DMS79 treated with DMSO at 0.1 percent for 48 hours (cell line): ENCODE data around the gene MDM4.
A peak's percentile ranks its signal among the peaks of the same experiment; 100 is the strongest.

ENCODE experiments used
- DNase-seq: peaks from one replicate; lab custom pipeline; 2025; lab: John Stamatoyannopoulos, UW

Gene MDM4

GRCh38 chr1:204578867-204579664 lies 62.9 kb downstream of the MDM4 start:
- peak; percentile 28 for DNase-seq

- no peak for DNase-seq
These were observed 63.5 kb downstream of the MDM4 start for GRCh38 chr1:204579681-204580080.

DNA sequence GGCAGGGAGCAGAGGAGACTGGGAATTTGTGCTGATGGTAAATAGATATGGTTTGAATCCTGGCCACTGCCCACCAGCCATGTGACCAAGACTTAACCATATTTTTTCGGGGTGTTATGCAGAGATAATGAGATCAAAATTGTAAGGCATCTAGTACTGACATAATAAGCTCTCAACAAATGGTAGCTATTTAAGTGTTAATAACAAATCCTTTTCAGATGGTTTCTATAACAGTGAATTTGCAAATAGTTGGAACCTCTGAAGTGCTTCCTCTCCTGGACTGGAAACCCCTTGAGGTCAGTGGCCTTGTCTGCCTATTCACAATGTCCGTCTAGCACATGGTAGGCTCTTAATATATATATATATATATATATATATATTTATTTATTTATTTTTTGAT lies 64.7 kb downstream of the MDM4 start:
- no peak for DNase-seq

DNA sequence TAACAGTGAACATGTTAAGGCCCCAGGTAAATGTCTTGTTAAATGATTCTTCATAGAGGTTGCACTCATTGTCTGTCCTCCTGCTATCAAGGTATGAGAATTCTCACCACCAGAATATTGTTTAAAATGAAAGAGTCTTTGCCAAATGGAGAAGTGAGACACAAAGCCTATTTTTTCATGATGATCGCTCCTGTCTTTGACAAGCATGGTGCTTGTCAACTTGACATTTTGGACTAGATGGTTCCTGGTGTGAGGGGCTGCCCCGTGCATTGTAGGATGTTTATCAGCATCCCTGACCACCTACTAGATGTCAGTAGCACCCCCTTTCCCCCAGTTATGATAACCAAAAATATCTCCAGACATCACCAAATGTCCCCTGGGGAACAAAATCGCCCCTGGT lies 65.6 kb downstream of the MDM4 start:
- no peak for DNase-seq

DNA sequence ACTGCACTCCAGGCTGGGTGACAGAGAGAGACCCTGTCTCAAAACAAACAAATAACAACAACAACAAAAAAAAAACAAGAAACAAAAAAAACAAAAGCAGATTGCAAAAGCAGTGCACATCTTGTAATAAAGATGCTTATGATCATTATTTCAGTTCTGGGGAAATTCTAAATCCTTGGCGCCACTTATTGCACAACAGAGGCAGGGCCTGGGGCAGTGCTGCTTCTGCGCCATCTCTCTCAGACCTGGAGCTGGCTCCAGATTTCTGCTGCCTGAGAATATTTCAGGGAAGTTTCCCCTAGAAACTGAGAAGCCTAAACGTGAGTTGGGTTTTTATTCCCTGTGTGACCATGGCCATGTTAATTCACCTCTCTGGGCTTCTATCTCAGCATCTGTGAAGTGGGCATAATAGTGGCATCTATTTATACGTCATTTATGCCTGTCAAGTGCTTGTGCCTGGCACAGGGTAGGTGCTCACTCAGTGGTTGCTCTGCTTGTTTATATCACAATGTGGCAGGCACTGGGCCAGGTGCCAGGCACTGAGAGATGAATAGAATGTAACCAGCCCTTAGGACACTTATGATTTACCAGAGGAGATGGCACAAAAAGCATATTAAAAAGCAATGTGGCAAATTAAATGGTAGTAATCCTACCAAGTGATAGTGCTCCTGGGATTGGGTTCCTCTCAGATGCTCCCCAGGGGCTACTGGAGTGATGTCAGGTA lies 67.9 kb downstream of the MDM4 start:
- DNase-seq, result peak; percentile 72

DNA sequence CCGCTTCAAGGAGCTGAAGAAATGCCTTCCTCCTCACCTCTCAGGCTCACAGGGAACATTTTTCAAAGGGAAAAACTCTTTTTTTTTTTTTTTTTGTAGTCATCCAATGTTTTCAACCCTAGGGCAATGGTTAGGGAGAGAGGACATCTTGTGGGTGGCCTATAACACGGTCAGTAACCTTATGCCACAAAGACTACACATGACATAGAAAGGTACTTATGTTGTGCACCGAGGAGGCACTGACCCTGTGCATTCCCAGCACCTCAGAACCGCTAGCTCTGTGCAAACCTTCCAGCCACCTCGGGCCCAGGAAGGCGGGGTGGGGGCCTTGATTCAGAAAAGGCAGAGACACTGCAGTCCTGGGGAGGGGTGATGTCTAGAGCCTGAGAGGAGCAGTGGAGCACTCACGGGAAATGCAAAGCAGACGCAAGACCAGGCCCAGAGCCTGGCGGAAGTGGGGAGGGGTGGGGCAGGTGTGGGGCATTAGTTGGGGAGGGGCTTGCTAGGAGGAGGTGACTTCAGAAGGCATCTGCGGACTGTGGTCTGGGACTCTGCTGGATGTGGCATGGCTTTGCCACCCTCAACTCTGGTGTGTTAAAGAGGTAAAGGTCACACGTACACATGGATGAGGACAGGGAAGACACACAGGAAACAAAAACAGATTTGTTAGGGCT lies 68.6 kb downstream of the MDM4 start:
- DNase-seq, result no peak

DNA sequence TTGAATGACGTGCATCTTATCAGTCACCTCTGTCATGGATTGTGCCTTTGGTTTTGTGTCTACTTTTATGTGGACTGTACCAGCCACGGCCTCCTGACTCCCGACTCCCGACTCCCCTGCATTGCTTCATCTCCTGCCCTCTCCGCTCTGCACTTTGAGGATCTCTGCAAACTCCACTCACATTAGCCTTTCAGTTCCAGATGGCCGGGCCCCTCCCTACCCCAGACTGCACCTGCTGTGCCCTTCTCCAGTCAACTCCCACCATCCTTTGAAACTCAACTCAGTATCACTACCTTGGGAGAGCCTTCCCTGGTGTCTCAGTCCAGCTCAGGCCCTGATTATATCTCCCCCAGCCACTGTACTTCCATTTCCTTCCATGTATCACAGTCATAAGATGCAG lies 71.4 kb downstream of the MDM4 start:
- DNase-seq, result peak; percentile 35

GRCh38 chr1:204588826-204589225 lies 72.6 kb downstream of the MDM4 start:
- DNase-seq, result no peak

GRCh38 chr1:204589409-204590038 lies 73.3 kb downstream of the MDM4 start:
- no peak for DNase-seq

DNA sequence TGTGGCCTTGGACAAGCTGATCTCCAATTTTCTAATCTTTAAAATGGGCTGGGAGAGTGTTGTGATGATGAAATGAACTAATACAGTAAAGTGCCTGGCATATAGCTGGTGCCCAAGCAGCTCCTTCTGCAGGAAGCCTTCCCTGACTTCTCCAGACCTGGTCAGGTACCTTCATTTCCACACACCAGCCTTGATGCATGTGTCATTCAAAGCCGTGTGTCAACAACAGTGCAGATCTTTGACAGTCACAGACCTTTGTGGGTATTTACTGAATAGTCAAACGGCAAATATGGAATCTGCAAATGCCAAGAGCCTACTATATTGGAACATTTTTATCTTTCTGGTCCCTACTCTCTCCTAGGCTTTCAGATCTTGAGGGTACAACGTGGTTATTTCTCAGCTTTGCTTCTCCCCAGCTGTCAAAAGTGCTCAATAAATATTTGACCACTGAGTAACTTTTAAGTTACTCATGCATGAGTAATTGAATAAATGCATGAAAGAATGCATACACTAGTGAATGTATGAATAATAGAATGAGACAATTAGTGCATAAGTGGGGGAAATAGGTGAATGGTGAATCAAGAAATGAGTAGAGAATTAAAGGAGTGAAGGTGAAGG lies 75.4 kb downstream of the MDM4 start:
- DNase-seq, result no peak

DNA sequence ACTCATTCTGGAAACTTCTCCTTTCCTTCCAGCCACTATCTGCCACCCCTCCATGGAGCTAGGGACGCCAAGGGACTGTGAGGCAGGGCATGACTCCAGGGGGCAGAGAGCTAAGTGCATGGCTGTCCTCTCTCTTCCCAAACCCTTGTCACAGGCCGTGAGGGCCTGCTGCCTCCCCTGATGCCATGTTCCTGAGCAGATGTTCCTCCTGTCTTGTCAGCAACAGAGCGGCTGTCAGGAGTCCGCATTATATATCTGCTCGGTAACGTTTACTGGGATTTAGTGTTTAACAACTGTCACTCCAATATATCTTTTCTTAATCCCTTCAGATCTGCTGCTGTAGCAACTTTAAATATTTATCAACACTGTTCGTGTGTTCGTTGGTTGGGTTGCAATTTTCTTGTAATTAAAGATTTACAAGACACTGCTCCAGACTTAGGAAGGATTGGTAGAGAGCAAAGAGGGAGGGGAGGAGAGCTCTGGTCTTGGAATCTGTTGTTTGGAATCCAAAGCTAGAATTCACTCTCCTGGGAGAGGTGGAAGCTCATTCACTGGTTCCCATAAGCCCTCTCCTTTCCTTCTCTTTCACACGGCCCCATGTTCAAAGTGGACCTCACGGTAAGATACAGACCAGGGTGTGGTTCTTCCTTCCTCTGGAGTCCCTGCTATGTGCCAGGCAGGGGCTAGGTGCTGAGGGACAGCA lies 76.2 kb downstream of the MDM4 start:
- DNase-seq, result no peak

DNA sequence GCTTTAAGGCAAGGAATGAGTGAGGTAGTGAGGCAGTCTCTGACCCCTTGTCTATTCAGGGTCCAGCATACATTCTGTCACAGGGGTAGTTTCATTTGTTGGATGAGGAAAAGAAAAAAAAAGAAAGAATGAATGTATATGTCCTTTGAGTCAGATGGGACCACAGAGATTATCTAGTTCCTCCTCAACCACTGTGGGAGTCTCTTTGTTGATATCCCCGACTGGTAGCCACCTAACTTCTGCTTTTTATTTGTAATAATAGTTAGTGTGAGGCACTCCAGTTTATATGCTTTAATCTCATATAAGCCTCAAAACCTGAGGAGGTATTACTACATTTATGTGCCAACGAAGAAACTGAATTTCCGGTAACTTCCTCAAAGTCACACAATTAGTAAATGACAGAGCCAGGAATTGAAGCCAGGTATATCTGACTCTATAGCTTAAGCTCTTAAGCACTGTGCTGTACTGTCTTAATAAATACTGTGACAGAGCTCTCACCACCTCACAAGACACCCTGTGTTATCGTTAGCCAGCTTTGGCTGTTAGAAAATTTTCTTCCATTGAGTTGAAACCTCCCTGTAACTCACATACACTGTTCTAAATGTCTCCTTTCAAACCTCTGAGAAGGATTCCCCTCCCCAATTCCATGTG lies 82.2 kb downstream of the MDM4 start:
- DNase-seq, result no peak

- DNase-seq, result no peak
These were observed 82.9 kb downstream of the MDM4 start for GRCh38 chr1:204599098-204599497.

- DNase-seq, result no peak
These were observed 83.4 kb downstream of the MDM4 start for GRCh38 chr1:204599596-204599995.

DNA sequence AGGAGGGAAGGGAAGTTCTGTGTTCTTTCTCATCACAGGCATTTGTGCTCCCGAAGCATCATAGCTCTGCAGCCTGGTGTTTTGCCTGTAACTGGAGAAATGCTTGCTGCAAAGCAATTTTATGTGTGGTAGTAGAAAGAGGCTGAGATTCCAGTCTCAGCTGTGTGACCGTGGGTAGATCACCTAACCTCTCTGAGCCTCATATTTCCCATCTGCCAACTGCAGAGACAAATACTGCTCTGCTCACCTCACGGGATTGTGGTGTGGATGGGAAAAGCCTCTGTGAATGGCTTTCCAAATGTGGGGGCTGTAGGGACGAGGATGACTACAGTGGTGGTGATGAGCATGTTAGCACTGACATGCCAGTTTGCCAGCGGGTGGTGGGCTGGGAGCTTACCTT lies 84.0 kb downstream of the MDM4 start:
- DNase-seq, result no peak

DNA sequence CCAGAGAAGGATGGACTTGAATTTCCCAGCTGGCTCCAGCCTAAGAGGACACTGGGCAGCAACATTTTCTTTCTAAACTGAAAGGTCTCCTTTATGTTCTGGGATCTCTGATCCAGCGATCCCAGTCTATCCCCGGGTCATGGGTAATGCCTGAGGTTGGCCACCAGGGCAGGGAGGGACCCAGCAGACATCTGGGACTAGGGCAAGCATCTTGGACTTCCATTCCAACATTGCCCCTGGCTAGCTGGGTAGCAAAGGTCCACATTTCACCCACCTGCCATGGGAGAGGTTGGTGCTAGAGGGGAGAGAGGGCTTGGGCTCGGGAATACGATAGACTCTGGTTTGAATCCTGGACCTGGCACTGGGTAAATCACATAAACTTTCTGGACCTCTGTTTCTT lies 84.8 kb downstream of the MDM4 start:
- no peak for DNase-seq

DNA sequence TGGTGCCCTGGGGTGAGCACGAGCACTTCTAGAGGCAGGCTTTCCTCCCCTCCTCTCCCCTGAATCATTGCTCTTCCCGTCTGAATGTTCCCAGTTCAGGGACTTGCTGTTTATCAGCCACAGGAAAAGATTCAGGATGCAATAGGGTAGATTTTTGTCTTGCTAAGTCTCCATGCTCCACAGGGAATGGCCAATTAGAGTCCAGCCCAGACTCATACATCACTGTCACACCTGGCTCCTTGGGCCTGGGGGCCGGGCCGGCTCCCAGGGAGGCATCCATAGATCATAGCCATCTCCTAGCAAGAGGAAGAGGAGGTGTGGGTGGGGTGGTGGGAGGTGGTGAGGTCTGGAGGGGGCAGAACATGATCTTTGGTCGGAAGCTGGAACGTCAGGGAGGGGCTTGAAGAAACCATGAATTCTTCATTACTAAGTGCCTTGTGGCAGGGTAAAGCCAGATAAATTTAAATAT lies 85.9 kb downstream of the MDM4 start:
- DNase-seq, result no peak

- no peak for DNase-seq
These were observed 86.8 kb downstream of the MDM4 start for GRCh38 chr1:204602871-204603542.

GRCh38 chr1:204605791-204606190 lies 89.6 kb downstream of the MDM4 start:
- DNase-seq, result no peak
